Smooth muscle cell of the brain vasculature (primary cell): Measurements from ENCODE around the gene UTF1.

ENCODE experiments used
- DNase-seq: peaks from one replicate; pipeline ENCODE4 v3.0.0-alpha.2; 2012; ENCODE audit warnings: low read depth, low spot score

UTF1 gene, protein sequence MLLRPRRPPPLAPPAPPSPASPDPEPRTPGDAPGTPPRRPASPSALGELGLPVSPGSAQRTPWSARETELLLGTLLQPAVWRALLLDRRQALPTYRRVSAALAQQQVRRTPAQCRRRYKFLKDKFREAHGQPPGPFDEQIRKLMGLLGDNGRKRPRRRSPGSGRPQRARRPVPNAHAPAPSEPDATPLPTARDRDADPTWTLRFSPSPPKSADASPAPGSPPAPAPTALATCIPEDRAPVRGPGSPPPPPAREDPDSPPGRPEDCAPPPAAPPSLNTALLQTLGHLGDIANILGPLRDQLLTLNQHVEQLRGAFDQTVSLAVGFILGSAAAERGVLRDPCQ

DNA sequence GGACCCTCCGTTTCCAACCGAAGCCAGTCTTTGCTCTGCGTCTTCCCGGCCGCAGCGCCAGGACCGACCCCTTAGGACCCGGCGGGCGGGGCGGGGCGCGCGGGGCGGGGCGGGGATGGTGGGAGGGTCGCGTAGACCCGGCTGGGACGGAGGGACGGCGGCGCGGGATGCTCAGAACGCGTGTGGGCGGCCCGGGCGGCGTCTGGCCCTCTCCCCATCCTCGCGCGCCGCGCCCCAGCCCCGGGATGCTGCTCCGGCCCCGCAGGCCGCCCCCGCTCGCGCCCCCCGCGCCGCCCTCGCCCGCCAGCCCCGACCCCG is at the start of gene UTF1:
UTF1 (plus strand) TSS at position 174 of the 318 bp plus-strand sequence; CDS start at position 246, 72 bp downstream.
- DNase-seq = no peak

- DNase-seq = no peak
Observed at GRCh38 chr10:133180965-133181639, 48.9 kb upstream of the UTF1 start.

- no peak for DNase-seq
Observed at GRCh38 chr10:133182190-133182589, 47.8 kb upstream of the UTF1 start.

GRCh38 chr10:133182791-133183645 is 47.0 kb upstream of the UTF1 start:
- no peak for DNase-seq

DNA sequence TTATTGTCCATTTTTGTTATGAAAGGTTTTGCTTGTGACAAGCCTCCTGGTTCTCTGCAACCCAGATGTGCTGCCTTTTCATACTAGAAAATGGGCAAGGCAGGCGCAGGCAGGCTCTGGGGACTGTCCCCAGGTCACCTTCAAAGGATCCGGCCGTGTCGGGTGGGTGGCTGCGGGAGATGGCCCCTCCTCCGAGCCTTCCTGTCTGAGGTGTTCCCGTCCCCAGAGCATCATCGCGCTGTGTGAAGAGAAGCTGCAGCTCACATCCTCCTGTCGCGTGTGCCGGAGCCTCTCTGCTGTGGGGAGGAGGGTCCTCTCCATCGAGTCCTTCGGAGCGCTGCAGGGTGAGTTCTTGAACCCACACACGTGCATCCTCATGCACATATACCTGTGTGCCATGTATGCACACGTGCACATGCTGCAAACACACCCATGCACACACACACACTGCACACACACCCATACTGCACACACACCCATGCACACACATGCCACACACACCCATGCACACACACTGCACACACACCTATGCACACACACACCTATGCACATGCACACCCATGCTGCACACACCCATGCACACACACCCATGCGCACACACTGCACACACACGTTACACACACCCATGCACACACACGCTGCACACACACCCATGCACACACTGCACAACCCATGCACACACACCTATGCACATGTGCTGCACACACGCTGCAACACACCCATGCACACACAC is 46.2 kb upstream of the UTF1 start:
- DNase-seq = no peak

- DNase-seq = no peak
Observed at GRCh38 chr10:133184591-133185244, 45.3 kb upstream of the UTF1 start.

DNA sequence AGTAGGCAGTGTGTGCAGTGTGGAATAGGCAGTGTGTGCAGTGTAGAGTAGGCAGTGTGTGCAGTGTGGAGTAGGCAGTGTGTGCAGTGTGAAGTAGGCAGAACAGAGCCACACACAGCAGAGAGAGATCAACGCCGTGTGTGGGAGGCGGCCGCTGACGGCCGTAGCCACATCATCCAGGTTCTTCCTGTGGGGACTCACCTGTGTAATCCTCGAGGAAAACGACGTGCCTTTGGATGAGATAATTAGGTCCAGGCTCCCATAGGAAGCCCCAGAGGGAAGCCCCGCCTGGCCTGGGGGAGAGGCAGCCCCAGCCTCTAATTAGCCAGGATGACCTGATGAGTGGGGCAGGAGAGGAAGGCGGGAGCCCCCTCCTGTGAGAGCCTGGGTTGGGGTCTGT is 44.6 kb upstream of the UTF1 start:
- no peak for DNase-seq

GRCh38 chr10:133185916-133186315 is 44.1 kb upstream of the UTF1 start:
- no peak for DNase-seq

DNA sequence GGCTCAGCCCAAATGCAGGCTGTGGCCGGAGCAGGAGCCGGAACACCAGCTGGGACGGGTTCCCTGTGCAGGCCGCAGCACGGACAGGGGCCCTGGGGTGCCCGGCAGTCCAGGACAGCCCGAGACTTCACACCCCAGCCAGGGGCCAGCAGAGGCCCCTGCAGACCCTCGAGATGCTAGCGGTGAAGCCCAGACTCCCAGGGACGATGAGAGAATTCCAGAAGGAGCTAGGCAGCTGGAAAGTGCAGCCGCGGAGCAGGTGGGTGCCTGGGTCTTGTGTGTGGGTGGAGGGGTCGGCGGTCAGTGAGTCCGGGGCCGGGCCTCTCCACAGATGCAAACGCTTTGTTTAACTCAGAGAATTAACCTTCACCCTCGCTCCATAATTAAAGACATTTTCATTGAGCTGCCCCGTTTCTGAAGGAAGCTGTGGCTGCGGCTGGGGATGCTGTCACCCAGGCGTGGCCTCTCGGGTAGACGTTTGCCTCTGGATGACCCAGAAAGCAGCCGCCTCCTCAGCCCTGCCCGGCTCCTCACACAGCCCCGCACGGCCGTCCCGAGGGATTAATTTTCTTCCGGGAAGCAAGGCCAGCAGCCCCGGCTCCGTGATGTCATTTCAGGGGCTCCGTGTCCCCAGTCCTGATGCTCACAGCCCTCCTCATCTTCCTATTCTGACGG is 43.5 kb upstream of the UTF1 start:
- DNase-seq = no peak

GRCh38 chr10:133187091-133187905 is 42.7 kb upstream of the UTF1 start:
- no peak for DNase-seq

GRCh38 chr10:133187906-133188681 is 41.9 kb upstream of the UTF1 start:
- no peak for DNase-seq

DNA sequence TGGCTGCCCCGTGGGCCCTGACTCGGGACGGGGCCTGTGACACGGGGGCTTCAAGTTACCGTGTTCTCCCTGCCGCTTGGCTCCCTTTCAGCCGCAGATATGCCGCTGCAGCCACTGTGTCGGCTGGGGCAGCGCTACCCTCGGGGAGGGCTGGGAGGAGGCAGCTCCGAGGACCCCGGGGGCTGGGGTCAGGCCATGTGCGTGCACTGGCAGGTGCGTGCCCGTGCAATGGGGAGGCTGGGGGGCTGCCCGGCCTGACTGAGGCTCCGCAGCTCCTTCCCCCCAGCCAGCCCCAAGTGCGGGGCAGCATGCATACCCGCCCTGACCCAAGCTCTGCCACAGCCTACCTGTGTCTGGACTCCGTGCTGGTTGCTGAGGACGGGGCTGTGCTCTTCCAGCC is 40.8 kb upstream of the UTF1 start:
- no peak for DNase-seq

DNA sequence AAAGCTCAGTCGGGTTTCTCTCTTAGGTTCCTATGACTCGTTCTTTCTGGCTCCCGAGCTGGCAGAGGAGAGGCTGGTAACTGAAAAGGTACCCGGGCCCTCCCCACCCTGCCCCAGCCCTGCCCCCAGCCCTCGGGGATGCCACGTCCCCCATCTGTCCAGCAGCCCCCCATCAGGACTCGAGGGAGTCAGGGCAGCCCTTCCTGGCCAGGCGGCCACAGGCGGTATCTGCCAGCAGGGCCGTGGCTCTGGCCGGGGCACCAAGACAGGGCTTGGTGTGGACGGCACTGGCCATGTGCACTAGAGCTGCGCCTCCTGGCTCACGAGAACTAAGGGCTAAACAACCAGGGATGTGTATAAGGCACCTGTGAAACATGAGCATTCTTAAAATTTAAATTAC is 40.3 kb upstream of the UTF1 start:
- no peak for DNase-seq

GRCh38 chr10:133190225-133190624 is 39.8 kb upstream of the UTF1 start:
- DNase-seq = no peak

- no peak for DNase-seq
Observed at GRCh38 chr10:133191651-133192050, 38.4 kb upstream of the UTF1 start.

DNA sequence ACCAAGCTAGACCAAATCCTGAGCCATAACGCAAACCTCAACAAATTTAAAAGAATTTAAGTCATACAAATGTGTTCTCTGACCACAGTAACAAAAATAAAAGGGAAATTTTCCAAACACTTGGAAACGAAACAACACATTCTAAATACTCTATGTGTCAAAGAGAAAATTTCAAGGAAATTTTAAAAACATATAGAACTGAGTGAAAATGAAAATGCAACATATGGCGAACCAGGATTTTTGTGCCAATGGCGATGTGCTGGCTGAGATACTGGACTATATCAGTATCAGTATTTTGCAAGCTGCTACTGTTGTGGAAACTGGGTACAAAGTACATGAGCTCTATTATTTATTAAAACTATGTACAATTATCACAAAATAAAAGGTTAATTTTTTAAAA is 35.9 kb upstream of the UTF1 start:
- DNase-seq = no peak

DNA sequence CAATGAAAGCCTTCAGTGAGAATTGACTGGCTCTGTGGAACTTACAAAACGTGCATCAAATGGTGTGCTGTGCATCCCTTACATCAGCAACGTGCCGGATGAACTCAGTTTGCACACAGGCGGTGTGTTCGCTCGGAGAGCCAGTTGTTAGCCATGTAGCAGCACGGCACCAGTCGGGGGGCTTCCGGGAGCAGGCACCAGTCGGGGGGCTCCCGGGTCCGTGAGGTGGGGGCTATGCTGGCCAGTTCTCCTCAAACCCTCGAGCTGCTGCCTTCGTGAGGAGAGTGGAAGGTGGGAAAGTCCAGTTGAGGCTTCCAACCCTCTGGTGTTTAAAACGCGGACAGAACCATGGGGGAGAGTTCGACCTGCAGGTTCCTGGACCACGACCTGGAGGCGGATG is 34.9 kb upstream of the UTF1 start:
- DNase-seq = no peak

DNA sequence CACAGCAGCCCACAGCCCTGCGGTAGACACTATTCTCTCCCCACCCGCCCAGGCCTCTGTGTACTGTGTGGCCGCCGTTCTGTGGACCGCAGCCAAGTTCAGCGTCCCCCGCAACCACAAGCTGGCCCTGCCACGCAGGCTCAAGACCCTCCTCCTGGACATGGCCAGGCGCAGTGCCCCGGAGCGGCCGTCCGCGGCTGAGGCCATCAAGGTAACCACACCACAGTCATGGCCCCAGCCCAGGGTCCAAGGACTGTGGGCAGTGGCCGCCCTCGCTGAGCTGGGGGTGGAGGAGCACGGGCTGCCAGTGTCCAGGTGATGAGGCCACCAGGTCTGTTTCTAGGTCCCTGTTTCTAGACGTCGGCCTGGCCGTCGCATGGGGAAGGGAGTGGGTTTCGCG is 34.4 kb upstream of the UTF1 start:
- DNase-seq = no peak
